Activated T-helper 1 cell treated with anti-CD3 and anti-CD28 coated beads, Interleukin-2, amount 50 U/mL, for 16 hours (primary cell): ENCODE measurements around the gene TANC1.

Source experiments
- DNase-seq, 2 donors: peaks; one replicate each; pipeline ENCODE4 v3.0.0-alpha.2; 2020; ENCODE audit warnings: low read depth in 1 of 2, low spot score in 1 of 2

The TANC1 gene

GRCh38 chr2:158968396-158969161 lies at the start of gene TANC1:
Gene TANC1, plus strand, starts transcription at chr2:158968640. Its CDS starts 97,271 bp downstream, at chr2:159065911.
- DNase-seq: no peak

- no peak for DNase-seq
These were observed 46.6 kb upstream of the TANC1 start for GRCh38 chr2:158921599-158922408.

- DNase-seq: no peak
These were observed 45.8 kb upstream of the TANC1 start for GRCh38 chr2:158922601-158923000.

- DNase-seq: no peak
These were observed 45.3 kb upstream of the TANC1 start for GRCh38 chr2:158923180-158923594.

- DNase-seq: no peak
These were observed 44.8 kb upstream of the TANC1 start for GRCh38 chr2:158923641-158924040.

- no peak for DNase-seq
These were observed 41.9 kb upstream of the TANC1 start for GRCh38 chr2:158926478-158926948.

GRCh38 chr2:158928515-158928914 lies 39.9 kb upstream of the TANC1 start:
- DNase-seq: no peak

GRCh38 chr2:158928965-158929364 lies 39.5 kb upstream of the TANC1 start:
- no peak for DNase-seq

GRCh38 chr2:158931572-158931971 lies 36.9 kb upstream of the TANC1 start:
- DNase-seq: no peak

GRCh38 chr2:158932131-158932645 lies 36.3 kb upstream of the TANC1 start:
- no peak for DNase-seq

GRCh38 chr2:158934170-158934569 lies 34.3 kb upstream of the TANC1 start:
- DNase-seq: no peak

GRCh38 chr2:158935617-158936016 lies 32.8 kb upstream of the TANC1 start:
- no peak for DNase-seq

- DNase-seq: no peak
These were observed 31.5 kb upstream of the TANC1 start for GRCh38 chr2:158936978-158937377.

GRCh38 chr2:158940356-158940755 lies 28.1 kb upstream of the TANC1 start:
- DNase-seq: no peak

GRCh38 chr2:158943973-158944372 lies 24.5 kb upstream of the TANC1 start:
- no peak for DNase-seq

GRCh38 chr2:158948964-158949699 lies 19.3 kb upstream of the TANC1 start:
- DNase-seq: no peak

- no peak for DNase-seq
These were observed 15.0 kb upstream of the TANC1 start for GRCh38 chr2:158953454-158953853.

GRCh38 chr2:158953926-158954763 lies 14.3 kb upstream of the TANC1 start:
- no peak for DNase-seq

- DNase-seq: no peak
These were observed 12.5 kb upstream of the TANC1 start for GRCh38 chr2:158955842-158956365.

GRCh38 chr2:158958365-158958764 lies 10.1 kb upstream of the TANC1 start:
- no peak for DNase-seq
